ENCODE data around the gene PPP2R5E.

The PPP2R5E gene

DNA sequence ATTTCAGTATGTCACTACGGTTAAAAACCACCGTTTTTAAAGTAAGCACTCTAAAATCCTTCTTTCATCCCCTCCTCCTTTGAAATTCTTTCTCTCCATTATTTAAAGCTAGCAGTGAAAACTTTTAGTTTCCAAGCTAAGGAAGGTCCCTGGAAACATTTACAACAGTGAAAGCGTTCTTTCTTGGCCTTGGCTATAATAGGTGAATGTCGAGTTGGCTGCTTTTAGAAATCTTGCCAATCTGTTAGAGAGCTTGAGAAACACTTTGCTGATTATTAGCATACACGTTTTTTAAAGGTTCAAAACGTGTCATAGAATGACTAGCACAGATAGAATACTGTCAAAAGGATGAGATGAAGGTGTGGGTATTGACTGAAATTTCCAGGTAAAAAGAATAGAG is 83.4 kb downstream of the PPP2R5E start:
- Histone ChIP-seq H3K4me1 (ENCODE audit: control insufficient read depth, insufficient read depth, low read length) (no peaks in the 10 kb centered on the region), H3K9me3 (ENCODE audit: control insufficient read depth, low read length) (no peaks in the 10 kb centered on the region), H3K27ac (ENCODE audit: insufficient read depth, low read depth, low read length, poor library complexity, severe bottlenecking) (no peak overlapping the region), H3K27me3 (ENCODE audit: control insufficient read depth, insufficient read depth, low read length, poor library complexity, severe bottlenecking) (no peaks in the 10 kb centered on the region), H3K36me3 (ENCODE audit: control insufficient read depth, insufficient read depth, low read length) (no peaks in the 10 kb centered on the region), H3K4me3 (ENCODE audit: insufficient read depth, low read depth, low read length) (no peak overlapping the region)
- WGBS, 2 experiments, result 89 to 92% methylated on average over 5 of the region's 6 CpGs

DNA sequence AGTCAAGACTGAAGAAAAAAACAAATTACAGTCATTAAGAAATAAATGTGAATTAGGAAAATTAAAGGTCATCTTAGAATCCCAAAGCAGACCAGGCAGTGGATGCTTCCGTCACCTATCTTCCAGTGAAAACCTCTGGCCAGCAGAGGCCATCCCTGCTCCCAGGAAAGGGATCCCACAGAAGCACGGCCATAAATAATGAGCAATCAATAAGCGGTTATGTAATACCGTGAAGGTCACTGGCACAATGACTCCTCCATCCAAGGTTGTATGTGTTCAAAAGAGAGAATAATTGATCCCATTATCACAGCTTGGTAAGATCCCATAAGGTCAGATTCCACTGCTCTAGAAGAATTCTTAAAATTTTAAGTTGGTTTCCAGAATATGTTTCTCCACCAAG is 85.7 kb downstream of the PPP2R5E start:
- Histone ChIP-seq H3K36me3 (ENCODE audit: control insufficient read depth, insufficient read depth, low read length) (no peaks in the 10 kb centered on the region), H3K27ac (ENCODE audit: insufficient read depth, low read depth, low read length, poor library complexity, severe bottlenecking) (no peak overlapping the region), H3K4me1 (ENCODE audit: control insufficient read depth, insufficient read depth, low read length) (no peaks in the 10 kb centered on the region), H3K27me3 (ENCODE audit: control insufficient read depth, insufficient read depth, low read length, poor library complexity, severe bottlenecking) (no peaks in the 10 kb centered on the region), H3K9me3 (ENCODE audit: control insufficient read depth, low read length) (no peaks in the 10 kb centered on the region), H3K4me3 (ENCODE audit: insufficient read depth, low read depth, low read length) (no peak overlapping the region)
- 93 to 94% methylated on average over 4 of the region's 4 CpGs for WGBS, 2 experiments

DNA sequence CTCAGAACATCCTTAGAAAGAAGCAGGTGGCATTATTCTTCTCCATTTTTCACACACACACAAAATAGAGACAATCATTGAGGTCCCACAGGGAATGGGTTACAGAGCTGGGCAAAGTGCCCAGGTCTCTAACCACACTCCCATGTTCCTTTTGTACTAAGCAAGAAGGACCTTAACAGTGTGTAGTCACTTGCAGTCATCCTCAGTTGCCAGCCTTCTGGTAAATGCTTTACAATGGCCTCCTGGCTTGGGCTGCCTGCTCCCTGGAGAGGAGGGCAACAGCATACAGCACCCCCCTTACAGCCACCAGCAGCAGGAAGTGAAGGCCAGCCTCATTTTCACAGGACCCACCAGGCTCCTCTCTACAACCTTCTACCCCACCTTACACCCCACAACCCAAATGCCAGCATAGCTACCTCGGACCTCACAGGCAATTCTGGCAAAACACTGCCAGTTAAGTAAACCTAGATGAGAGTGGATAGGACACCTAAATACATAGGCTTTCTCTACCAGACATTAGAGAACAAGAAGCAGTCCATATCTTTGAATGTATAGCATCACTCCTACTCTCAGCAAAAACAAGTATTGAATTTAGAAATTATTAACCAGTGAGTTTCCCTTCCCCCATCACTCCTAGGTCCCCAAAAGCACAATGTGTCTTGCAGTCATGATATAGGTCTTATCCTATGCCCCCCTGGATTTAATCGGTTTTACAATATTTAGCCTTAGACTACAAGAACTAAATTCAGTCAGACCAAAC is 88.1 kb downstream of the PPP2R5E start:
- Histone ChIP-seq H3K4me1 (ENCODE audit: control insufficient read depth, insufficient read depth, low read length) (no peaks in the 10 kb centered on the region), H3K27ac (ENCODE audit: insufficient read depth, low read depth, low read length, poor library complexity, severe bottlenecking) (no peak overlapping the region), H3K9me3 (ENCODE audit: control insufficient read depth, low read length) (no peaks in the 10 kb centered on the region), H3K27me3 (ENCODE audit: control insufficient read depth, insufficient read depth, low read length, poor library complexity, severe bottlenecking) (no peaks in the 10 kb centered on the region), H3K36me3 (ENCODE audit: control insufficient read depth, insufficient read depth, low read length) (no peaks in the 10 kb centered on the region), H3K4me3 (ENCODE audit: insufficient read depth, low read depth, low read length) (no peak overlapping the region)
- WGBS, 2 experiments, result 80 to 86% methylated on average over 2 of the region's 2 CpGs

DNA sequence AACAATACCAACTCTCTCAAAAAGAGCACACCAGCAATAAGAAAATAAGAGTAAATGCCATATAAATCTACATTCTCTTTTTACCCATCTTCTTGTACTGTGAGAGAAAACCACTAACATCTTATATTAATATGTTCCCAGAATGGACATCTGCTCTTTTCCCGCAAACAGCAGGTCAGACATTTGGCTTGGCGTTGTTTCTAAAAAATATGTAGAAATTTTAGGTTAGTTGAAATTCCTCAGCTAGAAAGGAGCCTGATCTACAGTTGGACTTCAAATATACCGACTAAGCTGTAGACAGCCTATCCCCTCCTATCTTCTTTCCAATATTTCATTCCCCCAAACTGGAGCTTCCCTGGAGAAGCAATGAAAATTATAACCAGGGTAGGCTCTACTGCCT is 88.7 kb downstream of the PPP2R5E start:
- Histone ChIP-seq H3K9me3 (ENCODE audit: control insufficient read depth, low read length) (no peaks in the 10 kb centered on the region), H3K27me3 (ENCODE audit: control insufficient read depth, insufficient read depth, low read length, poor library complexity, severe bottlenecking) (no peaks in the 10 kb centered on the region), H3K4me1 (ENCODE audit: control insufficient read depth, insufficient read depth, low read length) (no peaks in the 10 kb centered on the region), H3K27ac (ENCODE audit: insufficient read depth, low read depth, low read length, poor library complexity, severe bottlenecking) (no peak overlapping the region), H3K4me3 (ENCODE audit: insufficient read depth, low read depth, low read length) (no peak overlapping the region), H3K36me3 (ENCODE audit: control insufficient read depth, insufficient read depth, low read length) (no peaks in the 10 kb centered on the region)
- WGBS, 2 experiments, result 97% methylated on average over 3 of the region's 3 CpGs

DNA sequence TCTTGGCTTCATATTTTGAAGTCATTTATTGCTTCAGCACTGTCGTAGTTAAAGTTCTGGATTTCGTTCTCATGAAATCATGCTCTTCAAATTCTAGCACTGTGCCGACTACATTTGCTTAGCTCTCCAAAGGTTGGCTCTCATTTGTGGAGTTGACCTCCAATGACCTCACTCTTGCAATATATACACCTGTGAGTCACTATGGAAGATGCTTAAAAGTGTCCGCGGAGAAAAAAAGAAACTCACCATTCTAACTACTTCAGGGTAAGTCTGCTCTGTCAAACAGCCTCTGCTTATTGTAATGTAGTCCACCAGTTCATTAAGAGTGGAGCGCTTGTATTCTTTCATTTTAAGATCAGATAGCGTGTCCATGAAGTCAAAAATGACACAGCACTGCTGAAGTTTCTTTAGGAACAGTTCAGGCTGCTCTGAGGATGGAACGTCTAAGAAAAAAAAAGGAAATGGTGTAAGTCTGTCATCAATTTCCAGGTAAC is 89.7 kb downstream of the PPP2R5E start:
- Histone ChIP-seq H3K4me3 (ENCODE audit: insufficient read depth, low read depth, low read length) (no peak overlapping the region), H3K27ac (ENCODE audit: insufficient read depth, low read depth, low read length, poor library complexity, severe bottlenecking) (no peak overlapping the region), H3K9me3 (ENCODE audit: control insufficient read depth, low read length) (no peaks in the 10 kb centered on the region), H3K36me3 (ENCODE audit: control insufficient read depth, insufficient read depth, low read length) (no peaks in the 10 kb centered on the region), H3K27me3 (ENCODE audit: control insufficient read depth, insufficient read depth, low read length, poor library complexity, severe bottlenecking) (no peaks in the 10 kb centered on the region), H3K4me1 (ENCODE audit: control insufficient read depth, insufficient read depth, low read length) (no peaks in the 10 kb centered on the region)
- WGBS, 2 experiments, result 96% methylated on average over 8 of the region's 8 CpGs

DNA sequence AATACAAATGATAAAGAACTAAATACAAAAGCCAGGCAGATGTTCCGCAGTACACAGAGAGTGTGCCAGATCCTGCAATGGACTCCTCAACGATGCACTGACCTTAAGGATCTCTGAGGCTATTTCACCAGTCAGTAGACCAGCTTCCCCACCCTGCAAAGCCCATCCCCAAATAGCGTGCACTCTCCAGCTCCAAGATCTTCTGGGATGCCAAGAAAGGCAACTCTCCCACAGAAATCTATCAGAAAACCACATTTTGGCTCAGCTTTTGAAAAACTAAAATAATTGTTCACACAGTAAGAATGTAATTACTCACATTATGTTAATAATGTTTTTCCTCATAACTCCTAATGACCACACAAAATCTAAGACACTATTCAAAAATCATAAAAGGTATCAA is 90.4 kb downstream of the PPP2R5E start:
- H3K27me3 ChIP-seq (ENCODE audit: control insufficient read depth, insufficient read depth, low read length, poor library complexity, severe bottlenecking), result no peaks in the 10 kb centered on the region
- WGBS, 2 experiments, result 95 to 96% methylated on average over 3 of the region's 3 CpGs

DNA sequence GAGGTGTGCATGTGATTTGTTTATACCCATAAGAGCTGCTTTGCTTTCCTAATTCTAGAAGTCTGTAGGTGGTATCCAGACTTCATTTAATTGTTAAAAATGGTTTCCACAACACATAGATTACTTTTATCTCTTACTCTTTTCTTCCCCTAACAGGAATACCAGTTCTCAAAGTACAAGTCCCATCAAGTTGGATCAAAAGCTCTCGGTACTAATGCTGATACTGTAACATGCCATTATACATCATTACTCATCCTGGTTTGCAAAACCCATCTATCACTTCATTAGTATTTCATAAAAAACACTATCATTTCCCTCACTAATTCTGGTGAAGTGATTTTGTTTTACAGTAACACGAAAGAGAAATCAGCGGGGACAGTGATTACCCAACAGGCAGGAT is 94.3 kb downstream of the PPP2R5E start:
- H3K4me3 ChIP-seq (ENCODE audit: insufficient read depth, low read depth, low read length), result no peak overlapping the region
- 97 to 98% methylated on average over 3 of the region's 3 CpGs for WGBS, 2 experiments
- H3K27ac ChIP-seq (ENCODE audit: insufficient read depth, low read depth, low read length, poor library complexity, severe bottlenecking), result no peak overlapping the region
- no peaks in the 10 kb centered on the region for H3K27me3 ChIP-seq (ENCODE audit: control insufficient read depth, insufficient read depth, low read length, poor library complexity, severe bottlenecking)
- no peaks in the 10 kb centered on the region for H3K36me3 ChIP-seq (ENCODE audit: control insufficient read depth, insufficient read depth, low read length)
- H3K9me3 ChIP-seq (ENCODE audit: control insufficient read depth, low read length), result no peaks in the 10 kb centered on the region
- H3K4me1 ChIP-seq (ENCODE audit: control insufficient read depth, insufficient read depth, low read length), result no peaks in the 10 kb centered on the region

More for the DNA sequence above, 90.4 kb downstream of the PPP2R5E start:
- Histone ChIP-seq H3K9me3 (ENCODE audit: control insufficient read depth, low read length) (no peaks in the 10 kb centered on the region), H3K4me3 (ENCODE audit: insufficient read depth, low read depth, low read length) (no peak overlapping the region), H3K4me1 (ENCODE audit: control insufficient read depth, insufficient read depth, low read length) (no peaks in the 10 kb centered on the region), H3K36me3 (ENCODE audit: control insufficient read depth, insufficient read depth, low read length) (no peaks in the 10 kb centered on the region), H3K27ac (ENCODE audit: insufficient read depth, low read depth, low read length, poor library complexity, severe bottlenecking) (no peak overlapping the region)

DNA sequence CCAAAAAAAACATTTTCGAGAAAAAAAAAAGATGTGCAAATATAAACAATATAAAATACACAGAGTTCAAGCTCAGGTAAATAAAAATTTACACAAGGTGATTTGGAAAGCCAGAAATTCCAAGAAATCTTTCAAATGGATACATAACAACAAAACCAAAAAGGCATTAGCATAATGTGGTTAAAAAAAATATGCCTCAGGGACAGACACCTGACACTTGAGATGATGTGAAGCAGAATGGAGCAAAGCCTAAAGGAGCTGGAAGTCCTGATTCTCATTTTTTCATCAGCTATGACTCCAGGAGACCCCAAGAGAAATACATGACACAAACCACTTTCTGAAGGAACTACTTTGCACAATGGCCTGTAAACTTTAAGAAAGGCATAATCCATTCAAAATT is 98.6 kb downstream of the PPP2R5E start:
- no peak overlapping the region for H3K27ac ChIP-seq (ENCODE audit: insufficient read depth, low read depth, low read length, poor library complexity, severe bottlenecking)
- H3K27me3 ChIP-seq (ENCODE audit: control insufficient read depth, insufficient read depth, low read length, poor library complexity, severe bottlenecking), result no peaks in the 10 kb centered on the region
- no peaks in the 10 kb centered on the region for H3K4me1 ChIP-seq (ENCODE audit: control insufficient read depth, insufficient read depth, low read length)
- WGBS, 2 experiments, result 100% methylated on average over 1 of the region's 1 CpG; no CpG with 5 or more reads in 1 of the 2 experiments
- no peak overlapping the region for H3K4me3 ChIP-seq (ENCODE audit: insufficient read depth, low read depth, low read length)
- no peaks in the 10 kb centered on the region for H3K9me3 ChIP-seq (ENCODE audit: control insufficient read depth, low read length)
- H3K36me3 ChIP-seq (ENCODE audit: control insufficient read depth, insufficient read depth, low read length), result no peaks in the 10 kb centered on the region

DNA sequence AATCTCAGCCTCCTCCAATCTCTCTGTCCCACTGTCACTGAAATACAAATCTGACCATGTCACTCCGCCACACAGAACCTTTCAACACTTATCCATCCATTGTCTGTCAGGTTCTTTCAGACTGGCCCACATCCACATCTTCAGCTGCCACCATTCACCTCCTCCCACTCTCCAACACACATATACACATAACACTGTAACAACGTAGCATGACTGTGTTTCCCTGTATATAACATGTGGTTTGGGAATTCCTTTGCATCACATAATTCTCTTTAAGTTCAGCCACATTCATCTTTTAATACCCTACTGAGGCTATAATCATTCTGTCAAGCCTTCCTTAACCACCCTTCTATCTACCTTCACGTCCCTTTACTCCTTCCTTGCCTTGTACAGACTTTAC is 99.2 kb downstream of the PPP2R5E start:
- Histone ChIP-seq H3K4me3 (ENCODE audit: insufficient read depth, low read depth, low read length) (no peak overlapping the region), H3K36me3 (ENCODE audit: control insufficient read depth, insufficient read depth, low read length) (no peaks in the 10 kb centered on the region), H3K9me3 (ENCODE audit: control insufficient read depth, low read length) (no peaks in the 10 kb centered on the region), H3K27me3 (ENCODE audit: control insufficient read depth, insufficient read depth, low read length, poor library complexity, severe bottlenecking) (no peaks in the 10 kb centered on the region), H3K4me1 (ENCODE audit: control insufficient read depth, insufficient read depth, low read length) (no peaks in the 10 kb centered on the region), H3K27ac (ENCODE audit: insufficient read depth, low read depth, low read length, poor library complexity, severe bottlenecking) (no peak overlapping the region)
- 96 to 99% methylated on average over 3 of the region's 3 CpGs for WGBS, 2 experiments

DNA sequence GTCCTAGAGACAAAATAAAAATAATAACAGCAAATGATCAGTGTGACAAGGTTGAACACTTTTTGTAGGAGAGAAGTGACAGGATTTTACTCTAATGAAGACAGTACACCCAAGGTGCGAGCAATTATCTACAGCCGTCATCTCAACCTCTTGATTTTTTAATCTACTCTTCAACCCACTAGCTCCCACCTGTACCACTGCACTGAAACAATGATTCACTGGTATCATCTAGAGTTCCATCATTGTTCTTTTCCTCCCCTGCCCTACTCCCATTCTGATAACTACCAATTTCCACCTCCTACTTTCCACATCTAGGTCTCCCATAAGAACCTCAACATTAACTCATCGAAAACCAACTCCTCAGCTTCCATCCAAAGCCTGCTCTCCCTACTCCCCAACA is 99.8 kb downstream of the PPP2R5E start:
- Histone ChIP-seq H3K9me3 (ENCODE audit: control insufficient read depth, low read length) (no peaks in the 10 kb centered on the region), H3K27ac (ENCODE audit: insufficient read depth, low read depth, low read length, poor library complexity, severe bottlenecking) (no peak overlapping the region), H3K4me1 (ENCODE audit: control insufficient read depth, insufficient read depth, low read length) (no peaks in the 10 kb centered on the region), H3K27me3 (ENCODE audit: control insufficient read depth, insufficient read depth, low read length, poor library complexity, severe bottlenecking) (no peaks in the 10 kb centered on the region), H3K36me3 (ENCODE audit: control insufficient read depth, insufficient read depth, low read length) (no peaks in the 10 kb centered on the region), H3K4me3 (ENCODE audit: insufficient read depth, low read depth, low read length) (no peak overlapping the region)
- 92 to 95% methylated on average over 3 of the region's 3 CpGs for WGBS, 2 experiments

Data from ectodermal cell (in vitro differentiated cells).